GM13976 (cell line): Measurements from ENCODE around the gene STK40.

ENCODE experiments used
- DNase-seq: peaks from one replicate; pipeline ENCODE4 v3.0.0; 2012; ENCODE audit warnings: low spot score
- in situ Hi-C: fragments of 300-500 bp; cut with MboI; formaldehyde crosslinking; loops from one replicate; pipeline ENCODE4 v1.12.0; 2022; ENCODE audit warnings: low sequenced_read_pairs, mixed read lengths, inconsistent platforms; ENCODE audit not compliant: unreplicated experiment
- TF ChIP-seq, protein P1 (sequence below): IDR thresholded peaks from 2 replicates; pipeline ENCODE4 v1.5.1; 2012; ENCODE audit warnings: borderline replicate concordance, mild to moderate bottlenecking; ENCODE audit not compliant: insufficient read depth; ENCODE audit errors: extremely low read depth, missing control alignments, control extremely low read depth

Gene STK40

DNA sequence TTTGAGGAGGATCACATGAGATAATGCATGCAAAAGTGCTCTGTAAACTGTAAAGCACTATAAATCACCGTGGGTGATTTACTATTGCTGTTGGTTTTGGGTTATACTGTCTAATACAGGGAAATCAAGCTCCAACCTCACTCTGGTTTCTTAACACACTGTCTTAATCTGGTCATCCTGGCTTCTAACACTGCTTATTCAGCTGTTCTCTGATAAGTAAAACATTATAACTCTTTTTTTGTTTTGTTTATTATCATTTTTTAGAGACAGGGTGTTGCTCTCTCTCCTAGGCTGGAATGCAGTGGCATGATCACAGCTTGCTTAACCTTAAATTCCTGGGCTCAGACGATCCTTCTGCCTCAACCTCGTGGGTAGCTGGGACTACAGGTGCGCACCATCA, 33.8 kb upstream of the STK40 start:
- TF ChIP-seq, protein P1, sequence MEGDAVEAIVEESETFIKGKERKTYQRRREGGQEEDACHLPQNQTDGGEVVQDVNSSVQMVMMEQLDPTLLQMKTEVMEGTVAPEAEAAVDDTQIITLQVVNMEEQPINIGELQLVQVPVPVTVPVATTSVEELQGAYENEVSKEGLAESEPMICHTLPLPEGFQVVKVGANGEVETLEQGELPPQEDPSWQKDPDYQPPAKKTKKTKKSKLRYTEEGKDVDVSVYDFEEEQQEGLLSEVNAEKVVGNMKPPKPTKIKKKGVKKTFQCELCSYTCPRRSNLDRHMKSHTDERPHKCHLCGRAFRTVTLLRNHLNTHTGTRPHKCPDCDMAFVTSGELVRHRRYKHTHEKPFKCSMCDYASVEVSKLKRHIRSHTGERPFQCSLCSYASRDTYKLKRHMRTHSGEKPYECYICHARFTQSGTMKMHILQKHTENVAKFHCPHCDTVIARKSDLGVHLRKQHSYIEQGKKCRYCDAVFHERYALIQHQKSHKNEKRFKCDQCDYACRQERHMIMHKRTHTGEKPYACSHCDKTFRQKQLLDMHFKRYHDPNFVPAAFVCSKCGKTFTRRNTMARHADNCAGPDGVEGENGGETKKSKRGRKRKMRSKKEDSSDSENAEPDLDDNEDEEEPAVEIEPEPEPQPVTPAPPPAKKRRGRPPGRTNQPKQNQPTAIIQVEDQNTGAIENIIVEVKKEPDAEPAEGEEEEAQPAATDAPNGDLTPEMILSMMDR, result no peak
- no peak for DNase-seq
- in situ Hi-C loops, result no loop called here

- no peak for DNase-seq
- in situ Hi-C loops, result no loop called here
- TF ChIP-seq, protein P1, result no peak
Observed at GRCh38 chr1:36419140-36419539, 33.4 kb upstream of the STK40 start.

DNA sequence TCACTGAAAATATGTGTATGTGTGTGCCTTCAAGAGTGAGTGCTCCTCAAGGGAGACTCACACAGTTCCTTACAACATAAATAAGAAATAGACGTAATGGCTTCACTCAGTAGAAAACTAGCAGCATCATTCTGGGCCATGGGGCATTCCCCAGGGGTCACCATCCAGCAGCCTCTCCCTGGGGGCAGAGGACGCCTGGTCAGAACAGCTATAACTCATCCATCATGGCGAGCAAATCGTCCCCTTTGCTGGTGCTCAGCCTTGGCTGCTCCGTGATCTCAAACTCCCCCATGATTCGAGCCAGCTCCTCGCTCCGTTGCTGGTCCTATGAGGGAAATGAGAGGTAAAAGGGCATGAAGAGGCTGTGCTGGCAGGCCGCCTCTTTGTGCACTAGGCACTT, 32.2 kb upstream of the STK40 start:
- DNase-seq, result no peak
- TF ChIP-seq, protein P1, result no peak
- in situ Hi-C loops, result no loop called here

DNA sequence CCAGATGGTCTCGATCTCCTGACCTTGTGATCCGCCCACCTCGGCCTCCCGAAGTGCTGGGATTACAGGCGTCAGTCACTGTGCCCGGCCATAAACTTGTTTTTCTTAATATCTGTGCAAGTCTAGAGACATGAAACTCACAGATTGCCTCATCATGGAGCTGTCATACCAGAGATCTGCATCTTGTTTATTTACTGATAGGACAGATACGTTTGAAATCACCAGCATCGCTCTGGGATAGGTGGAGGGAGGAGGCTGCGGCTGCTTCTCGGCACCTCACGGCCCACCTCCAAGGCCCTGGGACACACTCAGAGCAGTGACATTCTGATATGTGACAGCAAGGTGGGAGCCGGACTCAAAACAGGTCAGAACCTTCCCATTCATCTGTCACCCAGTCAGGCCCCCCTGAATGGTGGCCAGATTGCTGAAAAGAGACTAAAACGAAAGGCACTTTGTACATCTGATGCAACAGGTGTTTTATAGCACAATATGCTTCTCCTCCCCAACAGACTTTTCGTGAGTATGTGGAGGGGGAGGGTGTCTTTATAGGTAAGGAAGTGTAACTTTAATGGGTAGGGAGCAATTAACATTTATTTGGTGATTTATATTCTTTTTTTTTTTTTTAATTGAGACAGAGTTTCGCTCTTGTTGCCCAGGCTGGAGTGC, 30.1 kb upstream of the STK40 start:
- TF ChIP-seq, protein P1, result no peak
- DNase-seq, result no peak
- in situ Hi-C loops, result no loop called here

- in situ Hi-C loops, result no loop called here
Observed at GRCh38 chr1:36414384-36414783, 28.7 kb upstream of the STK40 start.

GRCh38 chr1:36411674-36412648, 26.2 kb upstream of the STK40 start:
- no peak for DNase-seq
- TF ChIP-seq, protein P1, result no peak
- in situ Hi-C loops, result no loop called here

More at GRCh38 chr1:36414384-36414783, 28.7 kb upstream of the STK40 start:
- TF ChIP-seq, protein P1, result no peak
- no peak for DNase-seq
